CD4-positive, alpha-beta T cell treated with Interleukin-6 for 4 hours (primary cell): ENCODE results near the gene DAGLB.
A peak's percentile ranks its signal among the peaks of the same experiment; 100 is the strongest.
"Not testable (repeated sequence)": the region's sequence is repeated elsewhere in the genome, so short reads cannot be mapped to it uniquely, and the experiment has no call there.

Experiments used
- DNase-seq: peaks from one replicate; pipeline ENCODE4 v3.0.0-alpha.2; 2020; ENCODE audit warnings: mixed read lengths

DAGLB gene

GRCh38 chr7:6447581-6448199 lies at the start of gene DAGLB:
TSS of gene DAGLB (minus strand) at chr7:6447954. CDS start at chr7:6447842, 112 bp downstream.
- peak; percentile 97 for DNase-seq

GRCh38 chr7:6497637-6497905 lies 49.8 kb upstream of the DAGLB start:
- DNase-seq = no peak

GRCh38 chr7:6496842-6497636 lies 49.3 kb upstream of the DAGLB start:
- DNase-seq = no peak

GRCh38 chr7:6495597-6496262 lies 48.0 kb upstream of the DAGLB start:
- DNase-seq = no peak

- no peak for DNase-seq
Observed at GRCh38 chr7:6494365-6494764, 46.6 kb upstream of the DAGLB start.

GRCh38 chr7:6491194-6491593 lies 43.4 kb upstream of the DAGLB start:
- no peak for DNase-seq

GRCh38 chr7:6489612-6490011 lies 41.9 kb upstream of the DAGLB start:
- no peak for DNase-seq

- DNase-seq = no peak
Observed at GRCh38 chr7:6487184-6487545, 39.4 kb upstream of the DAGLB start.

GRCh38 chr7:6486438-6487183 lies 38.9 kb upstream of the DAGLB start:
- DNase-seq = no peak

GRCh38 chr7:6482743-6483119 lies 35.0 kb upstream of the DAGLB start:
- no peak for DNase-seq

- DNase-seq = no peak
Observed at GRCh38 chr7:6482307-6482706, 34.6 kb upstream of the DAGLB start.

- no peak for DNase-seq
Observed at GRCh38 chr7:6481445-6481844, 33.7 kb upstream of the DAGLB start.

GRCh38 chr7:6480323-6480660 lies 32.5 kb upstream of the DAGLB start:
- DNase-seq = no peak

GRCh38 chr7:6479067-6479466 lies 31.3 kb upstream of the DAGLB start:
- DNase-seq = peak; percentile 9

- DNase-seq = no peak
Observed at GRCh38 chr7:6478186-6478585, 30.4 kb upstream of the DAGLB start.

GRCh38 chr7:6477318-6477660 lies 29.5 kb upstream of the DAGLB start:
- DNase-seq = no peak

GRCh38 chr7:6476596-6477317 lies 29.0 kb upstream of the DAGLB start:
- DNase-seq = no peak

- DNase-seq = no peak
Observed at GRCh38 chr7:6475433-6476186, 27.9 kb upstream of the DAGLB start.

- no peak for DNase-seq
Observed at GRCh38 chr7:6465862-6466261, 18.1 kb upstream of the DAGLB start.

- DNase-seq = not testable (repeated sequence)
Observed at GRCh38 chr7:6463609-6464008, 15.9 kb upstream of the DAGLB start.

- DNase-seq = no peak
Observed at GRCh38 chr7:6461946-6462550, 14.3 kb upstream of the DAGLB start.

GRCh38 chr7:6460990-6461584 lies 13.3 kb upstream of the DAGLB start:
- no peak for DNase-seq
